ENCODE results near the gene FHIP2A.
A peak's percentile ranks its signal among the peaks of the same experiment; 100 is the strongest.

Gene FHIP2A

GRCh38 chr10:114857922-114858629 is 36.5 kb downstream of the FHIP2A start:
- FAIRE-seq: peak; percentile 70

- FAIRE-seq: no peak
These were observed 37.6 kb downstream of the FHIP2A start for GRCh38 chr10:114859222-114859621.

GRCh38 chr10:114862456-114862855 is 40.9 kb downstream of the FHIP2A start:
- no peak for FAIRE-seq

- no peak for FAIRE-seq
These were observed 45.8 kb downstream of the FHIP2A start for GRCh38 chr10:114867365-114867764.

- no peak for FAIRE-seq
These were observed 47.4 kb downstream of the FHIP2A start for GRCh38 chr10:114868870-114869519.

GRCh38 chr10:114869520-114869892 is 47.9 kb downstream of the FHIP2A start:
- FAIRE-seq: no peak

- no peak for FAIRE-seq
These were observed 48.9 kb downstream of the FHIP2A start for GRCh38 chr10:114870486-114870885.

- no peak for FAIRE-seq
These were observed 49.8 kb downstream of the FHIP2A start for GRCh38 chr10:114871379-114871778.

Data from A204.1 (cell line).